Right lobe of liver (tissue), 4 donors: ENCODE measurements around the gene TFIP11.

Experiments
- POLR2A ChIP-seq: fragments of 450-650 bp; IDR thresholded peaks from one replicate; pipeline ENCODE4 v1.6.1; 2017; ENCODE audit warnings: antibody characterized with exemption, mild to moderate bottlenecking
- TF ChIP-seq, protein P1 (sequence below), 4 donors: fragments of 200-600 bp in 3 of 4; fragments of 450-650 bp in 1 of 4; IDR thresholded peaks; one replicate each; pipeline versions ENCODE4 v1.5.1 to v1.8.0; 2016 to 2022; ENCODE audit warnings: antibody characterized with exemption in 4 of 4, mild to moderate bottlenecking in 2 of 4
- donor health status: DM: no; HTN: no; CAD: no.
- donor health status: DM: no; HTN: no; CAD: no.
- donor health status: DM: no; HTN: yes; CAD: no.

- TF ChIP-seq POLR2A = no peak
- TF ChIP-seq, protein P1, sequence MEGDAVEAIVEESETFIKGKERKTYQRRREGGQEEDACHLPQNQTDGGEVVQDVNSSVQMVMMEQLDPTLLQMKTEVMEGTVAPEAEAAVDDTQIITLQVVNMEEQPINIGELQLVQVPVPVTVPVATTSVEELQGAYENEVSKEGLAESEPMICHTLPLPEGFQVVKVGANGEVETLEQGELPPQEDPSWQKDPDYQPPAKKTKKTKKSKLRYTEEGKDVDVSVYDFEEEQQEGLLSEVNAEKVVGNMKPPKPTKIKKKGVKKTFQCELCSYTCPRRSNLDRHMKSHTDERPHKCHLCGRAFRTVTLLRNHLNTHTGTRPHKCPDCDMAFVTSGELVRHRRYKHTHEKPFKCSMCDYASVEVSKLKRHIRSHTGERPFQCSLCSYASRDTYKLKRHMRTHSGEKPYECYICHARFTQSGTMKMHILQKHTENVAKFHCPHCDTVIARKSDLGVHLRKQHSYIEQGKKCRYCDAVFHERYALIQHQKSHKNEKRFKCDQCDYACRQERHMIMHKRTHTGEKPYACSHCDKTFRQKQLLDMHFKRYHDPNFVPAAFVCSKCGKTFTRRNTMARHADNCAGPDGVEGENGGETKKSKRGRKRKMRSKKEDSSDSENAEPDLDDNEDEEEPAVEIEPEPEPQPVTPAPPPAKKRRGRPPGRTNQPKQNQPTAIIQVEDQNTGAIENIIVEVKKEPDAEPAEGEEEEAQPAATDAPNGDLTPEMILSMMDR (IDR thresholded peaks at IDR 0.05) = no peak
Observed at GRCh38 chr22:26547426-26547825, 35.2 kb upstream of the TFIP11 start.
